ENCODE measurements around the gene NCOR1. TPM values are rescaled to one million over a fixed set of nuclear protein-coding genes. Genes with fewer than 3 reads are reported as not detected.

Gene NCOR1
- polyA plus RNA-seq, 2 of the 4 experiments (the other 2 are of a cell fraction): 65.5 to 190 TPM

- no peak for FAIRE-seq
- H3K4me3 ChIP-seq: no peak overlapping the region
- POLR2A ChIA-PET: no interaction called here
Measured at GRCh38 chr17:16081507-16082087, 133.7 kb downstream of the NCOR1 start.

GRCh38 chr17:16080366-16080765 lies 135.0 kb downstream of the NCOR1 start:
- Histone ChIP-seq H3K4me2 (no peak overlapping the region), H3K4me3 (no peak overlapping the region), H3K9me3 (no peaks in the 10 kb centered on the region), H3K27ac (no peak overlapping the region), H3K4me1 (peaks cover 7% of the 10 kb centered on the region; the same call in 2 of the 3 replicates)
- 89% methylated on average over 4 of the region's 4 CpGs for WGBS (ENCODE audit: missing lambda C conversion rate)
- ATAC-seq: no peak
- POLR2A ChIA-PET: no interaction called here
- DNase-seq (ENCODE audit: low read depth in 1 of 2, low spot score in 1 of 2): no peak
- CTCF ChIA-PET: no interaction called here
- TF ChIP-seq FOSL2 (IDR thresholded peaks at IDR 0.05) (no peak), FOSL2 (CRISPR knock-in tag; IDR thresholded peaks at IDR 0.05) (no peak), ZSCAN20 (CRISPR knock-in tag; IDR thresholded peaks at IDR 0.05) (no peak), CEBPB (IDR thresholded peaks at IDR 0.05) (no peak)
- peak; percentile 67 for FAIRE-seq

More at GRCh38 chr17:16081507-16082087, 133.7 kb downstream of the NCOR1 start:
- CTCF ChIA-PET: interaction anchor here (0.7 to 1.5 kb wide), 5 partner anchors 10 to 35 kb away, joined by 3 to 4 read pairs (median 4); no protein-coding TSS in a partner anchor
- ATAC-seq (no peak), DNase-seq (ENCODE audit: low read depth in 1 of 2, low spot score in 1 of 2) (no peak)
- 100% methylated on average over 1 of the region's 1 CpG for WGBS (ENCODE audit: missing lambda C conversion rate)
- Histone ChIP-seq H3K9me3 (no peaks in the 10 kb centered on the region), H3K27ac (no peak overlapping the region), H3K4me1 (peaks cover 11% of the 10 kb centered on the region; the same call in 2 of the 3 replicates), H3K4me2 (no peak overlapping the region)
- TF ChIP-seq HEYL (CRISPR knock-in tag; IDR thresholded peaks at IDR 0.05) (no peak), FOSB (CRISPR knock-in tag; IDR thresholded peaks at IDR 0.05) (no peak), CHD4 (IDR thresholded peaks at IDR 0.05; ENCODE audit: borderline replicate concordance) (no peak), PBX3 (IDR thresholded peaks at IDR 0.05) (no peak), HOXB13 (CRISPR knock-in tag; IDR thresholded peaks at IDR 0.05; ENCODE audit: low read depth) (no peak), TP53 (CRISPR knock-in tag; IDR thresholded peaks at IDR 0.05) (no peak), FOXS1 (CRISPR knock-in tag; IDR thresholded peaks at IDR 0.05) (no peak), RAD21 (conservative IDR thresholded peaks at IDR 0.05 in 1 of 2, IDR thresholded peaks at IDR 0.05 in 1 of 2) (no peak), HES2 (IDR thresholded peaks at IDR 0.05) (no peak), REST (IDR thresholded peaks at IDR 0.05) (no peak), CBX8 (IDR thresholded peaks at IDR 0.05) (no peak), MAFK (IDR thresholded peaks at IDR 0.05; ENCODE audit: partially characterized antibody) (no peak), EP300 (IDR thresholded peaks at IDR 0.05) (no peak), HDAC2 (IDR thresholded peaks at IDR 0.05) (no peak), SMC3 (IDR thresholded peaks at IDR 0.05) (no peak), NPAS2 (CRISPR knock-in tag; IDR thresholded peaks at IDR 0.05; ENCODE audit: borderline replicate concordance) (no peak), POLR2A (IDR thresholded peaks at IDR 0.05; ENCODE audit: low read length) (no peak), JUN (IDR thresholded peaks at IDR 0.05) (no peak), KDM5A (IDR thresholded peaks at IDR 0.05) (no peak)
